ENCODE results near the gene HSPG2. TPM values are rescaled to one million over a fixed set of nuclear protein-coding genes. Genes with fewer than 3 reads are reported as not detected.

HSPG2 gene
- total and polyA plus RNA-seq, 2 of the 13 experiments (the other 11 are each of a cell fraction or from before 2014, with no cell fraction given) = 9.1 to 13.1 TPM

DNA sequence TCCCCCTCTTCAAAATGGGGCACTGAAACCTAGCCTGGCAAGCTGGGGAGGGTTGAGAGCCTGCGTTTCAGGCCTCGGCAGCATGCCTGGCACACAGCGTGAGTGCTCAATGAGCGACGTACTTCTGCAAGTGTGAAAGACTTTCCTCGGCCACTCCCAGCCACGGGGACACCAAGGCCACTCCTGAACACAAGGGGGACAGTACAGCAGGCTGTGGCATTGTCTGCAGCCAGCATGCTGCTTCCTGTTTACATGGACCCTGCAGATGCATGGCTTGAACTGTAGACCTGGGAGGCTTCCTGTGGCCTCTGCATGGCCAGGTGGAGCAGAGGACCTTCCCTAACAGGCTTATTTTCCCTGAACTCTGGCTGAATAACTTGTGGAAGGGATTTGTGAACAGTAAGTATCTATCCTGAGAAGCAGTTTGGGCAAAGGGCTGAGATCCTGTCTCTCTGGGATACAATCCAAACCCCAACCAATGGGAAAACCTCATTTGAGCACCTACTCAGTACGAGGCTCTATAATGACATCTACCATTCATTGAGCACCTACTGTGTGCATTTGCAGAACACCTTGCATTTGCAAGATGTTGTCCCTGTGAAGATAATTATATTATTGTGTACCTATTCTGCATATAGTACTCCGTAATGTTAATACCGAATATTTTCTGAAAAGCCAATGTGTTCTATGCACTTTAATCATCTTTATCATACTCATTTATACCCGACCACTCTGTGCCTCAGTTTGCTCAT lies 9.9 kb upstream of the HSPG2 start (continued):
- TF ChIP-seq SOX13 (IDR thresholded peaks at IDR 0.05) (0 out of 2 replicates have a peak, but pooled peaks have one; percentile 45), SOX13 (CRISPR knock-in tag; conservative IDR thresholded peaks at IDR 0.05 in 1 of 2, IDR thresholded peaks at IDR 0.05 in 1 of 2) (peak in 1 of 2 experiments; percentile 87; a peak in 2 of 4 replicates), ZNF687 (CRISPR knock-in tag; IDR thresholded peaks at IDR 0.05) (peak; percentile 96), AHDC1 (CRISPR knock-in tag; IDR thresholded peaks at IDR 0.05; ENCODE audit: borderline replicate concordance) (peak; percentile 85), BORCS8-MEF2B (CRISPR knock-in tag; IDR thresholded peaks at IDR 0.05) (peak; percentile 43; the same call in 1 of the 2 replicates), MYPOP (CRISPR knock-in tag; IDR thresholded peaks at IDR 0.05) (no peak), ZMYM2 (CRISPR knock-in tag; IDR thresholded peaks at IDR 0.05) (no peak)
- TF ChIP-seq, protein P1, sequence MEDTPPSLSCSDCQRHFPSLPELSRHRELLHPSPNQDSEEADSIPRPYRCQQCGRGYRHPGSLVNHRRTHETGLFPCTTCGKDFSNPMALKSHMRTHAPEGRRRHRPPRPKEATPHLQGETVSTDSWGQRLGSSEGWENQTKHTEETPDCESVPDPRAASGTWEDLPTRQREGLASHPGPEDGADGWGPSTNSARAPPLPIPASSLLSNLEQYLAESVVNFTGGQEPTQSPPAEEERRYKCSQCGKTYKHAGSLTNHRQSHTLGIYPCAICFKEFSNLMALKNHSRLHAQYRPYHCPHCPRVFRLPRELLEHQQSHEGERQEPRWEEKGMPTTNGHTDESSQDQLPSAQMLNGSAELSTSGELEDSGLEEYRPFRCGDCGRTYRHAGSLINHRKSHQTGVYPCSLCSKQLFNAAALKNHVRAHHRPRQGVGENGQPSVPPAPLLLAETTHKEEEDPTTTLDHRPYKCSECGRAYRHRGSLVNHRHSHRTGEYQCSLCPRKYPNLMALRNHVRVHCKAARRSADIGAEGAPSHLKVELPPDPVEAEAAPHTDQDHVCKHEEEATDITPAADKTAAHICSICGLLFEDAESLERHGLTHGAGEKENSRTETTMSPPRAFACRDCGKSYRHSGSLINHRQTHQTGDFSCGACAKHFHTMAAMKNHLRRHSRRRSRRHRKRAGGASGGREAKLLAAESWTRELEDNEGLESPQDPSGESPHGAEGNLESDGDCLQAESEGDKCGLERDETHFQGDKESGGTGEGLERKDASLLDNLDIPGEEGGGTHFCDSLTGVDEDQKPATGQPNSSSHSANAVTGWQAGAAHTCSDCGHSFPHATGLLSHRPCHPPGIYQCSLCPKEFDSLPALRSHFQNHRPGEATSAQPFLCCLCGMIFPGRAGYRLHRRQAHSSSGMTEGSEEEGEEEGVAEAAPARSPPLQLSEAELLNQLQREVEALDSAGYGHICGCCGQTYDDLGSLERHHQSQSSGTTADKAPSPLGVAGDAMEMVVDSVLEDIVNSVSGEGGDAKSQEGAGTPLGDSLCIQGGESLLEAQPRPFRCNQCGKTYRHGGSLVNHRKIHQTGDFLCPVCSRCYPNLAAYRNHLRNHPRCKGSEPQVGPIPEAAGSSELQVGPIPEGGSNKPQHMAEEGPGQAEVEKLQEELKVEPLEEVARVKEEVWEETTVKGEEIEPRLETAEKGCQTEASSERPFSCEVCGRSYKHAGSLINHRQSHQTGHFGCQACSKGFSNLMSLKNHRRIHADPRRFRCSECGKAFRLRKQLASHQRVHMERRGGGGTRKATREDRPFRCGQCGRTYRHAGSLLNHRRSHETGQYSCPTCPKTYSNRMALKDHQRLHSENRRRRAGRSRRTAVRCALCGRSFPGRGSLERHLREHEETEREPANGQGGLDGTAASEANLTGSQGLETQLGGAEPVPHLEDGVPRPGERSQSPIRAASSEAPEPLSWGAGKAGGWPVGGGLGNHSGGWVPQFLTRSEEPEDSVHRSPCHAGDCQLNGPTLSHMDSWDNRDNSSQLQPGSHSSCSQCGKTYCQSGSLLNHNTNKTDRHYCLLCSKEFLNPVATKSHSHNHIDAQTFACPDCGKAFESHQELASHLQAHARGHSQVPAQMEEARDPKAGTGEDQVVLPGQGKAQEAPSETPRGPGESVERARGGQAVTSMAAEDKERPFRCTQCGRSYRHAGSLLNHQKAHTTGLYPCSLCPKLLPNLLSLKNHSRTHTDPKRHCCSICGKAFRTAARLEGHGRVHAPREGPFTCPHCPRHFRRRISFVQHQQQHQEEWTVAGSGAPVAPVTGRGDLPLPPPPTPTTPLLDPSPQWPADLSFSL (CRISPR knock-in tag; IDR thresholded peaks at IDR 0.05) = no peak
